GM19395 (cell line): ENCODE measurements around the gene ZNF814.
"Not testable (repeated sequence)": the region's sequence is repeated elsewhere in the genome, so short reads cannot be mapped to it uniquely, and the experiment has no call there.

Experiments used
- ATAC-seq: cut with Tn5 transposase; IDR thresholded peaks from one replicate; pipeline ENCODE4 v1.9.1; 2021; ENCODE audit warnings: mild to moderate bottlenecking, moderate library complexity; ENCODE audit not compliant: unreplicated experiment

ZNF814 gene

DNA sequence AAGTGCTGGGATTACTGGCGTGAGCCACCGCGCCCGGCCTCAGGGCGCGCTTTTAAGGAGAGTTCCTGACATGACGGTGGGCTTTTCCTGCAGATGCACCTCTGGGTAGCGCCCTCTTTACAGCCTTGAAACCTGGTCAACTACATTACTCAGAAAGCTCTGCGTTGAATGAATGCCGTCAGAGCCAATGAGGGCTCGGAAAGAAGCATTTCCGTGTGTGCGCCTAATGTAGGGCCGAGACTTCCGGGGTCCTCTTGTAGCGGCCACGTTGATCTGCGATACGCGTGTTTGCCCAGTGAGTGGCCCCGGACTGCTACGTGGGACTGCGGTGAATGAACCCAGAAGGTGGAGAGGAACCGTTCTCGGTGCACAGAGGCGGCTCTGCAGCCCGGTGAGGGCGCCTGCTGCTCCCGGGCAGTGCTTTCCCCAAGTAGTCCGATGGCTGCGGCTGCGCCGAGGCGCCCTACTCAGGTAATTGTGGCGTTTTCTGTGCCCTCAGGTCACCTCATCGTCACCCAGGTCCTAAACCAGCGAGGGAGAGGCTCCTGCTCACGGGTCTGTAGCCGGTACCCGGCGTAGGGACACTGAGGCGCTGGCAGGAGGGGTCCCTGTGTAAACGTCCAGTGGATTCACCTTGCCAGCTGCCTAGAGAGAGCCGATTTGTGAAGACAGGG is 69.2 kb downstream of the ZNF814 start:
- peak; percentile 90 for ATAC-seq

DNA sequence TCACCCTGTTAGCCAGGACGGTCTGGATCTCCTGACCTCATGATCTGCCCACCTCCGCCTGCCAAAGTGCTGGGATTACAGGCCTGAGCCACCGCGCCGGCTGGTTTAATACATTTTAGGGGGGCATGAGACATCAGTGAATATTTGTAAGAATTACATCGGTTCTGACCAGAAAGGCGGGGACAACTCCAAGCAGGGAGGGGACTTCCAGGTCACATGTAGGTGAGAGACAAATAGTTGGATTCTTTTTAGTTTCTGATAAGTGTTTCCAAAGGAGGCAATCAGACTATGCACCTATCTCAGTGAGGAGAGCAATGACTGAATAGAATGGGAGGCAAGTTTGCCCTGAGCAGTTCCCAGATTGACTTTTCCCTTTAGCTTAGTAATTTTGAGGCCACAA is 70.5 kb downstream of the ZNF814 start:
- no peak for ATAC-seq

DNA sequence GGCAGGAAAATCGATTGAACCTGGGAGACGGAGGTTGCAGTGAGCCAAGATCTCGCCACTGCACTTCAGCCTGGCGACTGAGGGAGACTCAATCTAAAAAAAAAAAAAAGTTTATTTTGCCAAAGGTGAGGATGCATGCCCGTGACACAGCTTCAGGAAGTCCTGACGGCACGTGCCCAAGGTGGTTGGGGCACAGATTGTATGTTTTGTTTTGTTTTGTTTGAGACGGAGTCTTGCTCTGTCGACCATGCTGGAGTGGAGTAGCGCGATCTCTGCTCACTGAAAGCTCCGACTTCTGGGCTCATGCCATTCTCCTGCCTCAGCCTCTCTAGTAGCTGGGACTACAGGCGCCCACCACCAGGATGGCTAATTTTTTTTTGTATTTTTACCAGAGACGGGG is 70.9 kb downstream of the ZNF814 start:
- ATAC-seq, result no peak

DNA sequence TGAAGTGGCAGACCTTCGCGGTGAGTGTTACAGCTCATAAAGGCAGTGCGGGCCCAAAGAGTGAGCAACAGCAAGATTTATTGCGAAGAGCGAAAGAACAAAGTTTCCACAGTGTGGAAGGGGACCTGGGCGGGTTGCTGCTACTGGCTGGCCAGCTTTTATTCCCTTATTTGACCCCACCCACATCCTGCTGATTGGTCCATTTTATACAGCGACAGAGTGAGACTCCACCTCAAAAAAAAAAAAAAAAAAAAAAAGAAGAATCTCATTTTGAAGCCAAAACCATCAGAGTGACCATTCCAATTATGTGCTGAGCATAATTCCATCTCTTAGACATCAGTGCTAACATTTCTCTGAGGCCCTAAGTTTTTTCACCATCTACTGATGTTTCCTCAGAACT is 72.2 kb downstream of the ZNF814 start:
- no peak for ATAC-seq

DNA sequence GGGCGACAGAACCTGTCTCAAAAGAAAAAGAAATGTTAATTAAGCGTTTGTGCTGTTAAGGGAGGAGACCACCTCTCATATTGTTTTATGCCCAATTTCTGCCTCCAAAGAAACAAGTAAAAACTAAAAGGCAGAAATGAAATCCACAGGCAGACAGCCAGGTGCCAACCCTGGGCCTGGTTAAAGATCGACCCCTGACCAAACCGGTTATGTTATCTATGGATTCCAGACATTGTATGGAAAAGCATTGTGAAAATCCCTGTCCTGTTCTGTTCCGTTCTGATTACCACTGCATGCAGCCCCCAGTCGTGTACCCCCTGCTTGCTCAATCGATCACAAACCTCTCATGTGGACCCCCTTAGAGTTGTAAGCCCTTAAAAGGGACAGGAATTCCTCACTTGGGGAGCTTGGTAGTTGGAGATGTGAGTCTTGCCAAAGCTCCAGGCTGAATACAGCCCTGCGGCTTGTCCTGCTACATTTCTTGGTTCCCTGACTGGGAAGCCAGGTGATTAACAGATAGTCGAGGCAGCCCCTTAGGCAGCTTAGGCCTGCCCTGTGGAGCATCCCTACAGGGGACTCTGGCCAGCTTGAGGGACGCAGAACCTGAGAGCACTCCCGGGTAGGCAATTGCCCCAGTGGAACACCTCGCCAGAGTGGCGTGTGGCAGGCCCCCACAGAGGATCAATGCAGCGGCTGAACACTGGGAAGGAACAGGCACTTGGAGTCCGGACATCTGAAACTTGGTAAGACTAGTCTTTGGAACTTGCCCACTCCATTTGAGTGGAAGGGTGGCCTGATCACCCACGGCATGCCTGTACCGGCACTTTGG is 73.4 kb downstream of the ZNF814 start:
- ATAC-seq, result no peak

DNA sequence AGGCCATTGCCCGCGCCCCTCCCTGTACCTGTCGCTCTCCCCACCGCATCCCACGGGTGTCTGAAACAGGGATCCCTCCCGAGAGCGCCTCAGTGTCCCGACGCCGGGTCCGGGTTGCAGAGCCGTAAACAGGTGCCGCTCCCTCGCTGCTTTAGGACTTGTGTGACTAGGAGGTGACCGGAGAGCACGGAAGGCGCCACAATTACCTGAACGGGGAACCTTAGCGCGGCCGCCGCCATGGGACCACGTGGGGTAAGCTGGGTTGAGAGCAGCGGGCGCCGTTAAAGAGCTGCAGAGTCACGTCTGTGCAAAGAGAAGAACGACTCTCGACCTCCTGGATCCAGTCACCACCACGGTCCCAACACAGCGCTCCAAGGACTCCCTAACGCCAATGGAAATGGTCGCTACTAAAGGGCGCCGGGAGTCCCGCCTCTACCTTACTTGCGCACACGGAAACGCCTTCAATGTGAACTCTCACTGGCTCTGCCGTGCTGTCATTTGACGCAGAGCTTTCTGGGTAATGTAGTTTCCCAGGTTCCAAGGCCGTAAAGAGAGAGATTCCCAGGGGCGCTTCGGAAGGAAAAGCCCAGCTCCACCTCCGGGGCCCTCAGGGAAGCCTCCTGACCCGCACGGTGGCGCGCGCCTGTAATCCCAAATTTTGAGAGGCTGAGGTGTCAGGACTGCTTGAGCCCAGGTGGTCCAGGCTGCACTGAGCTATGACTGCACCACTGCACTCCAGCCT is 74.2 kb downstream of the ZNF814 start, which contains the start of gene ZNF552:
Gene ZNF552 (minus strand): TSS at position 409 of the 742 bp plus-strand sequence. CDS start 170 bp downstream, at position 239.
- ATAC-seq, result peak; percentile 66

DNA sequence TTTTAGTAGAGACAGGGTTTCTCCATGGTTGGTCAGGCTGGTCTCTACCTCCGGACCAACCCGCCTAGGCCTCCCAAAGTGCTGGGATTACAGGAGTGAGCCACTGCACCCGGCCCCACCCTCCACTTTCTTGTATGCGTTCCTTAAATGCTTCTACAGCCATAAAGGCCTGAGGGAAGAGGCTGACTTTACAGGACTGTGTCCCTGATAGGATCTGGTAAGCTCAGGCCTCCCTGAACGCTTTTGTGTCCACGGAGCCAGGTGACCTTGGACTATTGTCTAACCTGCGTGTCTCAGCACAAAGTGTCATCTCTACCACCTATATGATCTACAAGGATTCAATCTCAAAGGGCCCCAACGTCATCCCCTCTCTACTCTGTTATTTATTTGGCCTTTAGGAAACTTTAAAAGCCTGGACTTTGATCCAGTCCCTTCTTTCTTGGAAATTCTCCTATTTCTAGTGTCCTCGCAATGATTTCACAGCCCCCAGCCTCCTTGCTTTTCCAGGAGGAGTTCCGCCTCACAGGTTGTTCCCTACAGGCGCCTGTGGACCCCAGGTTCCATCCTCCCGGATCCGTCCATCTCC is 74.8 kb downstream of the ZNF814 start:
- ATAC-seq, result no peak

DNA sequence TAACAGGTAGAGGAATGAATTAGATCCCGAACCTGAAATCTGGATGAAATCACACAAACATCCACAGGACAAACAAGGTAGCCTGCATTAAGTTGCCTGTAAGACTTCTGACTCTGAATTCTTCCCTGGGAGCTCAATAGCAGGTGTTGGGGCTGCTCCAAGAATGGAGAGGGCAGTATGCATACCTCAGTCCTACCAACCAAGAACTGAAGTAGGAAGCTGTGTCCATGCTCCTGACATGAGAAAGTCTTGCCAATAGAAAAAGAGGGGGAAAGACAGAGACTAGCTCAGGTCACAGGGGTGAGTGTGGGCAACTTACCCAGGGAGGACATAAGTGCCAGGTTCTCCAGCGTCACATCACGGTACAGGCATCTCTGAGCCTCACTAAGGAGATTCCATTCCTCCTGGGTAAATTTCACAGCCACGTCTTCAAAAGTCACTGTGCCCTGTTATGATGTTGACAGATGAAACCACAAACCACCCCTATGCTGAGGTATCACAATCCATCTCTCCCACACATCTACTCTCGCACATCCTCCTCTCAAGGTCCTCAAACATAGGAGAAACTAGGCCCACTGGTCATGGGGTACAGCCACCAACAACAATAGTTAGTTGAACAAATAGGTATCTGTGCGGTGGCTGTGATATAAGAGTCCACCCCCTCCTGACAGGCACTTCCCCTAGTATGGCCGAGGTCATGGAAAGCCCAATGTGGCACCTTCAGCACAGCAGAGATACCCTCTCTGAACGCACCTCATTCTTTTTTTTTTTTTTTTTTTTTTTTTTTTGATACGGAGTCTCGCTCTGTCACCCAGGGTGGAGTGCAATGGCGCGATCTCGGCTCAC is 75.6 kb downstream of the ZNF814 start:
- ATAC-seq, result not testable (repeated sequence)

DNA sequence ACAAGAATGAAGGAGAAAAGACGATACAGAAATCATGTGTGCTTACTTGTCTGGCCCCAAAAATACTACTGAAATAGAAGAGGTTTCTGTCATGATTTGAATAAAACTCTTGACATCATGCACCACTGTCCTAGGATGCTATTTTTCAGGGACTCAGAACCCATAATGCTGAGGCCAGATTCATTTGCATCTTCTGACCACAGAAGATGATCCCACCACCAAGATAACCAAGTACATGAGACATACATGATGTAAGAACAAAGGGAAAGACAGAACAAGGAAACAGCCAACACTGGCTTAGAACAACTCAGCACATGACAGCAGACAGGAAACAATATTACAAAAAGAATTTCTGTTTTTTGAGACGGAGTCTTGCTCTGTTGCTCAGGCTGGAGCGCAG is 76.6 kb downstream of the ZNF814 start:
- peak; percentile 49 for ATAC-seq

DNA sequence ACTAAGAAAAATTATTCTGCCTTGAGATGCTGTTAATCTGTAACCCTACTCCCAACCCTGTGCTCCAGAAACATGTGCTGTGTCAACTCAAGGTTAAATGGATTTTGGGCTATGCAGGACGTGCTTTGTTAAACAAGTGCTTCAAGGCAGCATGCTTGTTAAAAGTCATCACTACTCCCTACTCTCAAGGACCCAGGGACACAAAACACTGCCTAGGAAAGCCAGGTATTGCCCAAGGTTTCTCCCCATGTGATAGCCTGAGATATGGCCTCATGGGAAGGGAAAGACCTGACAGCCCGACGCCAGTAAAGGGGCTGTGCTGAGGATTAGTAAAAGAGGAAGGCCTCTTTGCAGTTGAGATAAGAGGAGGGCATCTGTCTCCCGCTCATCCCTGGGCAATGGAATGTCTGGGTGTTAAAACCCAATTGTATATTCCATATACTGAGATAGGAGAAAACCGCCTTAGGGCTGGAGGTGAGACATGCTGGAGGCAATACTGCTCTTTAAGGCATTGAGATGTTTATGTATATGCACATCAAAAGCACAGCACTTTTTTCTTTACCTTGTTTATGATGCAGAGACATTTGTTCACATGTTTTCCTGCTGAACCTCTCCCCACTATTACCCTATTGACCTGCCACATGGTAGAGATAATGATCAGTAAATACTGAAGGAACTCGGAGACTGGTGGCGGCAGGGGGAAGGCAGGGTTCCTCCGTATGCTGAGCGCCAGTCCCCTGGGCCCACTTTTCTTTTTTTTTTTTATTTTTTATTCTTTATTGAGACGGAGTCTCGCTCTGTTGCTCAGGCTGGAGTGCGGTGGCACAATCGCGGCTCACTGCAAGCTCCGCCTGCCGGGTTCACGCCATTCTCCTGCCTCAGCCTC is 78.2 kb downstream of the ZNF814 start:
- ATAC-seq, result not testable (repeated sequence)

DNA sequence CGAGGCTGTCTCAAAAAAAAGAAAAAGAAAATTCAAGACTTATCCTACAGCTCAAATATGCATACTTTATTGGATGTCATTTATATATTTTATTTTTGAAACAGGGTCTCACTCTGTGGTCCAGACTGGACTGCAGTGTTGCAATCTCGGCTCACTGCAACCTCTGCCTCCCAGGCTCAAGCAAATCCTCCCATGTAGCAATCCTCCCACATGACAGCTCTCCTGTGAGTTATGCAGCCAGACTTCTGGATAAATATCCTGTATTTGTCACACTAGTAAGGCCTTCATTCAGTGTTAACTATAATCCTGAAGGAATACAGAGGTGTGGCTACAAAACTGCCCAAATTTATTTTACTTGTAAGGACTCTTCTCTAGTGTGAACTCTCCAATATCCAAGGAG is 81.3 kb downstream of the ZNF814 start:
- ATAC-seq, result no peak

DNA sequence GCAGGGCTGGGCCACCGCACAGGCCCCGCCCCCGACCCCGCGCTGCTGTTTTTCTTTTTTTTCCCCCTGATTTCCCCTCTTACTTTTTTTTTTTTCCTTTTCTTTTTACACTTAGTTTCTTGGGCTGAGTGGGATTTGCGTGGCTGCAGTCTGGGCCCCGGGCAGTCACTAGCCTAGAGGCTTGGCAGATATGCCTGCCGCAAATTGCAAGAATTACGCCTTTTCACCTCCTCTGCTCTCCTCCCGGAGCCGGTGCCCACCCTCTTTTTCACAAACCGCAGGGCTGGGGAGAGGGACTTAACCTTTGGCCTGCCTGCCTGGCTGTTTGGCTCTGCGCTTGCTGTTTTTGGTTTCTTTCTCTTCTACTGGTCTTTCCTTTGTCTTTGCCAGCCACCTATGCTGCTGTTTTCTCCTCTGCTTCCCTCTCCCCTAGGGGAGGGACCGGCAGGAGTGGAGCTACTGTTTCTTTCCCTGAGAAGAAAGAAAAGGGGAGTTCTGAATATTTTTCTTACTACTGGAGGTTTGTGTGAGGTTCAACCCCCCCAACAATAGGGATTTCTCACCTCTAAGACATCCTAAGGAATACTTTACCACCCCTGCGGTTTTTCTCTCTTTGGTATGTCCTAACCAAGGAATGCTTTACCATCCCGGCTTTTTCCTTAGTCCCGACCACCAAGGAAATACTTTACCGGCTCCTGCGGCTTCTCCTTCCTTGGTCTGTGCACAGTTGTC is 85.1 kb downstream of the ZNF814 start:
- ATAC-seq, result no peak

DNA sequence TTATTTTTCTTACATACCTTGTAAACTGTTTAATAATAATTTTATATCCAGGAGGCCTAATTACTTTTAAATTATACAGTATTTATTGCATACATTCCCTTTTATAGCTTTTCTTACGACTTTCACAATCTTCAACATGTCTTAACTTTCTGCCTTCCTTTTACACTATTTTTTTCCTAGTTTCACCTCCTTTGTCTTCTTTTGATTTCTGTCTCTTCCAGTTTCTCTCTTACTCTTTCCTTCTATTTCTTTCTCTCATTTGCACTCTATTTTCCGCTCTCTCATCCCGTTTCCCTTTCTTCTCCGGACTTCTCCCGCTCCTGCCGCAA is 85.6 kb downstream of the ZNF814 start:
- ATAC-seq, result no peak

DNA sequence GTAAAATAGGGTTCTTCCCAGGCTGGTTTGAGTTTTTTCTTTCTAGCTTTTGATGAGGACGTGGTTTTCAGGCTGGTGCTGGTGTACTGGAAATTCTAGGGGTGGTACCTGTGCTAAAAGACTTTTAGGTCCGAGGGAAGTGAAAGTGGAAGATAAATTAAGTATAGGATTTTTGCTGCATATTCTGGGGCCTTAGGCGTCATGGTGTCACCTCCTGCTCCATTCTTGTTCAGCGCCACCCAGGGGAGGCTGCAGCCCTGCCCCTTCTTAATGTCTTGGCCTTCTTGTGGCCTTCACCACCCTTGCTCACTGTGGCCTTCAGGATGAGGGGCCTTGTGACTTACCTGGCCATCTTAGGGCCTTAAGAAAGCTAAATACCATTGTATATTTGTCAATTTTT is 86.6 kb downstream of the ZNF814 start:
- ATAC-seq, result peak; percentile 50

DNA sequence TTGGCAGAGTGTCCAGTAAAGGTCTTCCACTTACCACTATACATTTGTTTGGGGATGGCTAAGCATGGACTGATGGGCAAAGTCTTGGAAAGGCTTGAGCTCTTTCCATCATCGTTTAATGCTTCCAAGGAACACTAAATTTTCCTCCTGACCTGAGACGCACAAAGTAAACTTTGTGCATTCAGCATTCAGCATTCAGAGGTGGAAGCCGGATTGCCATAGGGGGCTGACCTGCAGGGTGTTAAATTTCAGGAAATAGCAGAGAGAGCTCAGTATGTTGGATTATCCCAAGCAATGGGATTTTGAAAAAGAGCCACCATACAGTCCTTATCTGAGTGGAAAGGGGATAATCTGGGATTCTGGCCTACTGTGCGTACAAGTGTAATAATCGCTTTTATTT is 88.1 kb downstream of the ZNF814 start:
- ATAC-seq, result no peak
